Adrenal gland (tissue), 5 donors: ENCODE measurements around the gene OR4K13.

Experiments
- POLR2A ChIP-seq, 2 donors: fragments of 450-650 bp; IDR thresholded peaks; one replicate each; pipeline ENCODE4 v1.6.1; 2017; ENCODE audit warnings: antibody characterized with exemption in 2 of 2, mild to moderate bottlenecking in 2 of 2, moderate library complexity in 1 of 2
- TF ChIP-seq, protein P1 (sequence below), 6 experiments: fragments of 450-650 bp in 4 of 6; fragments of 200-600 bp in 2 of 6; sonication (generic) in 1 of 6; IDR thresholded peaks; 1 replicate in 5 of 6; 2 replicates in 1 of 6; pipeline versions ENCODE4 v1.5.1 to v1.8.0; 2016 to 2021; ENCODE audit warnings: antibody characterized with exemption in 6 of 6, mild to moderate bottlenecking in 2 of 6, moderate library complexity in 1 of 6
- donor health status: DM: no; HTN: no; CAD: no.

DNA sequence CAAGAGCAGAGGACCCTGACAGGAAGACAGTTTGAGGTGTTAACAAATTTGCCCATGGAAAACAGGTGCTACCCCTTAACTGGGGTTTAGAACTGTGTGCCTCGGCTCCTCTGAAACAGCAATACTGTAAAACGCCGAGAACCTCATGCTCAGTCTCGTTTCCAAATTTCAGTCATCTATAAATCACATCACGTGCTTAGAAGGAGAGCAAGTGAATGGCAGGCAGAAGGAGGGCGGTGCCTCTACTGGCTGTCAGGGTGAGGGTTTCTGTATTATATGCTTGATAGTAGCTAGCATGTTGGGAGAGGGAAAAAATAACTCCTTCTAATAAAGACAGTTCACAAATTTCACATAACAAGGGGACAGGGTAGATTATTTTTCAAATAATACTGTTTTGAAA lies 4.8 kb downstream of the OR4K13 start:
- TF ChIP-seq, protein P1, sequence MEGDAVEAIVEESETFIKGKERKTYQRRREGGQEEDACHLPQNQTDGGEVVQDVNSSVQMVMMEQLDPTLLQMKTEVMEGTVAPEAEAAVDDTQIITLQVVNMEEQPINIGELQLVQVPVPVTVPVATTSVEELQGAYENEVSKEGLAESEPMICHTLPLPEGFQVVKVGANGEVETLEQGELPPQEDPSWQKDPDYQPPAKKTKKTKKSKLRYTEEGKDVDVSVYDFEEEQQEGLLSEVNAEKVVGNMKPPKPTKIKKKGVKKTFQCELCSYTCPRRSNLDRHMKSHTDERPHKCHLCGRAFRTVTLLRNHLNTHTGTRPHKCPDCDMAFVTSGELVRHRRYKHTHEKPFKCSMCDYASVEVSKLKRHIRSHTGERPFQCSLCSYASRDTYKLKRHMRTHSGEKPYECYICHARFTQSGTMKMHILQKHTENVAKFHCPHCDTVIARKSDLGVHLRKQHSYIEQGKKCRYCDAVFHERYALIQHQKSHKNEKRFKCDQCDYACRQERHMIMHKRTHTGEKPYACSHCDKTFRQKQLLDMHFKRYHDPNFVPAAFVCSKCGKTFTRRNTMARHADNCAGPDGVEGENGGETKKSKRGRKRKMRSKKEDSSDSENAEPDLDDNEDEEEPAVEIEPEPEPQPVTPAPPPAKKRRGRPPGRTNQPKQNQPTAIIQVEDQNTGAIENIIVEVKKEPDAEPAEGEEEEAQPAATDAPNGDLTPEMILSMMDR (IDR thresholded peaks at IDR 0.05) = no peak
- TF ChIP-seq POLR2A (IDR thresholded peaks at IDR 0.05) = no peak
